ENCODE results near the gene SCN10A.

Gene SCN10A

GRCh38 chr3:38648024-38648658 is 167.9 kb downstream of the SCN10A start:
- Mint-ChIP-seq H3K27ac (no peak overlapping the region), H3K27me3 (no peaks in the 10 kb centered on the region), H3K36me3 (no peaks in the 10 kb centered on the region), H3K9me3 (no peaks in the 10 kb centered on the region), H3K4me1 (peaks cover 5% of the 10 kb centered on the region), H3K4me3 (peak overlapping the region; percentile 64)
- DNase-seq, result no peak
- CTCF ChIA-PET, result interaction anchor here (0.5 to 3.5 kb wide), 4 partner anchors 8 to 352 kb away, joined by 3 to 24 read pairs (median 12); no protein-coding TSS in a partner anchor

GRCh38 chr3:38647217-38647970 is 168.6 kb downstream of the SCN10A start:
- DNase-seq, result no peak
- H3K36me3 Mint-ChIP-seq, result no peaks in the 10 kb centered on the region
- H3K27me3 Mint-ChIP-seq, result no peaks in the 10 kb centered on the region
- peaks cover 5% of the 10 kb centered on the region for H3K4me1 Mint-ChIP-seq
- H3K9me3 Mint-ChIP-seq, result no peaks in the 10 kb centered on the region
- no peak overlapping the region for H3K4me3 Mint-ChIP-seq
- no peak overlapping the region for H3K27ac Mint-ChIP-seq
- CTCF ChIA-PET, result interaction anchor here (0.5 to 3.5 kb wide), 9 partner anchors 9 to 383 kb away, joined by 3 to 24 read pairs (median 9); no protein-coding TSS in a partner anchor
